ENCODE measurements around the gene WNT3.

GRCh38 chr17:46773676-46774075 lies 44.8 kb downstream of the WNT3 start:
- TF ChIP-seq CTCF (conservative IDR thresholded peaks at IDR 0.05 in 1 of 2, IDR thresholded peaks at IDR 0.05 in 1 of 2; ENCODE audit: extremely low read depth in 1 of 2, insufficient read depth in 1 of 2, low read depth in 1 of 2, low read length in 2 of 2), result no peak
- no peak for TF ChIP-seq EZH2 (IDR thresholded peaks at IDR 0.05; ENCODE audit: borderline replicate concordance, low read length)

All from mammary epithelial cell (primary cell).